Neural cell (in vitro differentiated cells): ENCODE results near the gene GMPPA. TPM values are rescaled to one million over a fixed set of nuclear protein-coding genes. Genes with fewer than 3 reads are reported as not detected.

Experiments used
- H2AFZ ChIP-seq: fragments of 200-600, 300-800 bp; sonication (generic), shearing (Covaris generic); 2 replicates; pipeline ENCODE4 v1.6.0; 2014; ENCODE audit warnings: low read depth, mild to moderate bottlenecking, antibody characterized with exemption, low read length, moderate library complexity
- H3F3A ChIP-seq: fragments of 200-600 bp; shearing (Covaris generic); 2 replicates; pipeline ENCODE4 v1.6.1; 2016; ENCODE audit warnings: mild to moderate bottlenecking, moderate library complexity, mixed read lengths, antibody characterized with exemption, low read length; ENCODE audit not compliant: insufficient read depth, poor library complexity, severe bottlenecking
- H3K27ac ChIP-seq: fragments of 200-600, 300-800 bp; sonication (generic), shearing (Covaris generic); 2 replicates; pipeline ENCODE4 v1.5.1; 2014; ENCODE audit warnings: mild to moderate bottlenecking, low read length, moderate library complexity
- H3K27me3 ChIP-seq: fragments of 300-800, 200-600 bp; sonication (generic), shearing (Covaris generic); 2 replicates; pipeline ENCODE4 v1.6.0; 2014; ENCODE audit warnings: mild to moderate bottlenecking, low read depth, low read length, moderate library complexity; ENCODE audit not compliant: insufficient read depth
- H3K36me3 ChIP-seq: fragments of 300-800, 200-600 bp; sonication (generic), shearing (Covaris generic); 2 replicates; pipeline ENCODE4 v1.5.1; 2014; ENCODE audit warnings: mild to moderate bottlenecking, antibody characterized with exemption, low read length, moderate library complexity; ENCODE audit not compliant: insufficient read depth
- H3K4me2 ChIP-seq: fragments of 300-800, 200-600 bp; sonication (generic), shearing (Covaris generic); 2 replicates; pipeline ENCODE4 v1.6.0; 2014; ENCODE audit warnings: mild to moderate bottlenecking, low read length
- H3K4me3 ChIP-seq: fragments of 300-800, 200-600 bp; sonication (generic), shearing (Covaris generic); 2 replicates; pipeline ENCODE4 v1.5.1; 2014; ENCODE audit warnings: mild to moderate bottlenecking, low read length, moderate library complexity
- H3K79me2 ChIP-seq: fragments of 200-600 bp; shearing (Covaris generic); replicated peaks from 2 replicates; pipeline ENCODE4 v1.6.0; 2014; ENCODE audit warnings: mild to moderate bottlenecking, low read length, moderate library complexity; ENCODE audit not compliant: insufficient read depth
- H3K9ac ChIP-seq: fragments of 300-800, 200-600 bp; sonication (generic), shearing (Covaris generic); 2 replicates; pipeline ENCODE4 v1.6.1; 2016; ENCODE audit warnings: mild to moderate bottlenecking, low read length, mixed read lengths
- H3K9me2 ChIP-seq: fragments of 200-600 bp; shearing (Covaris generic); 2 replicates; pipeline ENCODE4 v1.6.1; 2016; ENCODE audit warnings: mild to moderate bottlenecking, low read length, mixed read lengths; ENCODE audit not compliant: insufficient read depth
- H3K9me3 ChIP-seq: fragments of 200-600, 300-800 bp; sonication (generic), shearing (Covaris generic); 2 replicates; pipeline ENCODE4 v1.6.1; 2016; ENCODE audit warnings: mild to moderate bottlenecking, mixed run types, low read length, moderate library complexity, mixed read lengths
- H4K20me1 ChIP-seq: fragments of 200-600 bp; shearing (Covaris generic); 2 replicates; pipeline ENCODE4 v1.6.1; 2016; ENCODE audit warnings: mild to moderate bottlenecking, mixed run types; ENCODE audit not compliant: insufficient read depth
- EP300 ChIP-seq: fragments of 450-650 bp; conservative IDR thresholded peaks from 2 replicates; pipeline ENCODE4 v1.6.1; 2014; ENCODE audit warnings: antibody characterized with exemption, mild to moderate bottlenecking, moderate library complexity; ENCODE audit not compliant: poor library complexity, severe bottlenecking
- EZH2 ChIP-seq: fragments of 200-600, 300-800 bp; shearing (Covaris generic), sonication (generic); IDR thresholded peaks from 2 replicates; pipeline ENCODE4 v1.6.1; 2014; ENCODE audit warnings: antibody characterized with exemption, low read length, borderline replicate concordance, mild to moderate bottlenecking; ENCODE audit not compliant: insufficient read depth, poor library complexity, severe bottlenecking
- MXI1 ChIP-seq: fragments of 450-650 bp; conservative IDR thresholded peaks from 2 replicates; pipeline ENCODE4 v1.6.1; 2014; ENCODE audit warnings: antibody characterized with exemption, mild to moderate bottlenecking; ENCODE audit not compliant: poor library complexity, severe bottlenecking
- POLR2AphosphoS5 ChIP-seq: IDR thresholded peaks from 2 replicates; pipeline ENCODE4 v1.6.1; 2012
- RAD21 ChIP-seq: fragments of 450-650 bp; conservative IDR thresholded peaks from 2 replicates; pipeline ENCODE4 v1.6.1; 2014; ENCODE audit warnings: antibody characterized with exemption, mild to moderate bottlenecking, moderate library complexity
- SMC3 ChIP-seq: fragments of 450-650 bp; conservative IDR thresholded peaks from 2 replicates; pipeline ENCODE4 v1.6.1; 2014; ENCODE audit warnings: antibody characterized with exemption, mild to moderate bottlenecking, moderate library complexity; ENCODE audit not compliant: poor library complexity
- TAF1 ChIP-seq: IDR thresholded peaks from 2 replicates; pipeline ENCODE4 v1.6.1; 2012; ENCODE audit warnings: low read depth
- polyA plus RNA-seq: library from polyadenylated mRNA; depleted of rRNA; stranded (reverse); fragments of >200 nt; gene quantifications from 2 replicates; pipeline ENCODE4 v1.2.3, GENCODE V29; 2014
- TF ChIP-seq, protein P1 (sequence below): fragments of 450-650 bp; IDR thresholded peaks from 2 replicates; pipeline ENCODE4 v1.5.1; 2014; ENCODE audit warnings: antibody characterized with exemption, mild to moderate bottlenecking, moderate library complexity; ENCODE audit not compliant: poor library complexity, severe bottlenecking
- TF ChIP-seq, protein P2 (sequence below): IDR thresholded peaks from 2 replicates; pipeline ENCODE4 v1.6.1; 2012; ENCODE audit warnings: borderline replicate concordance

Gene GMPPA
- polyA plus RNA-seq, 1 donor from 2014 or later: 20.4 TPM

DNA sequence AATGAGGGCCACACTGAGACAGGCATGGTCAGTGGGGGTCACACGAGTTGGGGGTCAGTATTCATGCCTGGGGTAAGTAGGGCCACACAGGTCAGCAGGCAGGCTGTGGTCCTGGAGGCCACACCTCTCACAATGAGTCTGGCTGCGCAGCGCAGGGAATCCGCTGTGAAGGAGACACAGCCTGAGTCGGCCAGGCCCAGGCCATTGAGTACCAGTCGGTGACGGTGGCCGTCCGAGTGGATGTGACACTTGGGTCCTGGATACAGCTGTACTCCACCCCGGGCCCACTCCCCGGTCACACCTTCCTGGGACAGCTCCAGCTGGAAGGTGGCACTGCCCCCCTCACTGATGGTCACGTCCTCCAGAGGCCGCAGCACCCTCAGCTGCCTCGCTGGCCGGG, 55.7 kb downstream of the GMPPA start:
- H3K27ac ChIP-seq: no peak overlapping the region
- no peaks in the 10 kb centered on the region for H3K79me2 ChIP-seq
- H3K4me3 ChIP-seq: no peak overlapping the region
- TF ChIP-seq, protein P1, sequence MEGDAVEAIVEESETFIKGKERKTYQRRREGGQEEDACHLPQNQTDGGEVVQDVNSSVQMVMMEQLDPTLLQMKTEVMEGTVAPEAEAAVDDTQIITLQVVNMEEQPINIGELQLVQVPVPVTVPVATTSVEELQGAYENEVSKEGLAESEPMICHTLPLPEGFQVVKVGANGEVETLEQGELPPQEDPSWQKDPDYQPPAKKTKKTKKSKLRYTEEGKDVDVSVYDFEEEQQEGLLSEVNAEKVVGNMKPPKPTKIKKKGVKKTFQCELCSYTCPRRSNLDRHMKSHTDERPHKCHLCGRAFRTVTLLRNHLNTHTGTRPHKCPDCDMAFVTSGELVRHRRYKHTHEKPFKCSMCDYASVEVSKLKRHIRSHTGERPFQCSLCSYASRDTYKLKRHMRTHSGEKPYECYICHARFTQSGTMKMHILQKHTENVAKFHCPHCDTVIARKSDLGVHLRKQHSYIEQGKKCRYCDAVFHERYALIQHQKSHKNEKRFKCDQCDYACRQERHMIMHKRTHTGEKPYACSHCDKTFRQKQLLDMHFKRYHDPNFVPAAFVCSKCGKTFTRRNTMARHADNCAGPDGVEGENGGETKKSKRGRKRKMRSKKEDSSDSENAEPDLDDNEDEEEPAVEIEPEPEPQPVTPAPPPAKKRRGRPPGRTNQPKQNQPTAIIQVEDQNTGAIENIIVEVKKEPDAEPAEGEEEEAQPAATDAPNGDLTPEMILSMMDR: no peak
- TF ChIP-seq RAD21 (no peak), MXI1 (no peak), EP300 (no peak), POLR2AphosphoS5 (no peak), SMC3 (no peak), EZH2 (no peak), TAF1 (no peak)
- TF ChIP-seq, protein P2, sequence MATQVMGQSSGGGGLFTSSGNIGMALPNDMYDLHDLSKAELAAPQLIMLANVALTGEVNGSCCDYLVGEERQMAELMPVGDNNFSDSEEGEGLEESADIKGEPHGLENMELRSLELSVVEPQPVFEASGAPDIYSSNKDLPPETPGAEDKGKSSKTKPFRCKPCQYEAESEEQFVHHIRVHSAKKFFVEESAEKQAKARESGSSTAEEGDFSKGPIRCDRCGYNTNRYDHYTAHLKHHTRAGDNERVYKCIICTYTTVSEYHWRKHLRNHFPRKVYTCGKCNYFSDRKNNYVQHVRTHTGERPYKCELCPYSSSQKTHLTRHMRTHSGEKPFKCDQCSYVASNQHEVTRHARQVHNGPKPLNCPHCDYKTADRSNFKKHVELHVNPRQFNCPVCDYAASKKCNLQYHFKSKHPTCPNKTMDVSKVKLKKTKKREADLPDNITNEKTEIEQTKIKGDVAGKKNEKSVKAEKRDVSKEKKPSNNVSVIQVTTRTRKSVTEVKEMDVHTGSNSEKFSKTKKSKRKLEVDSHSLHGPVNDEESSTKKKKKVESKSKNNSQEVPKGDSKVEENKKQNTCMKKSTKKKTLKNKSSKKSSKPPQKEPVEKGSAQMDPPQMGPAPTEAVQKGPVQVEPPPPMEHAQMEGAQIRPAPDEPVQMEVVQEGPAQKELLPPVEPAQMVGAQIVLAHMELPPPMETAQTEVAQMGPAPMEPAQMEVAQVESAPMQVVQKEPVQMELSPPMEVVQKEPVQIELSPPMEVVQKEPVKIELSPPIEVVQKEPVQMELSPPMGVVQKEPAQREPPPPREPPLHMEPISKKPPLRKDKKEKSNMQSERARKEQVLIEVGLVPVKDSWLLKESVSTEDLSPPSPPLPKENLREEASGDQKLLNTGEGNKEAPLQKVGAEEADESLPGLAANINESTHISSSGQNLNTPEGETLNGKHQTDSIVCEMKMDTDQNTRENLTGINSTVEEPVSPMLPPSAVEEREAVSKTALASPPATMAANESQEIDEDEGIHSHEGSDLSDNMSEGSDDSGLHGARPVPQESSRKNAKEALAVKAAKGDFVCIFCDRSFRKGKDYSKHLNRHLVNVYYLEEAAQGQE: no peak
- peaks cover 3% of the 10 kb centered on the region for H3K27me3 ChIP-seq
- H4K20me1 ChIP-seq: no peaks in the 10 kb centered on the region
- no peaks in the 10 kb centered on the region for H3K36me3 ChIP-seq
- no peak overlapping the region for H2AFZ ChIP-seq
- no peaks in the 10 kb centered on the region for H3K9me2 ChIP-seq
- no peaks in the 10 kb centered on the region for H3F3A ChIP-seq
- H3K9me3 ChIP-seq: no peaks in the 10 kb centered on the region
- no peak overlapping the region for H3K4me2 ChIP-seq
- H3K9ac ChIP-seq: no peak overlapping the region

DNA sequence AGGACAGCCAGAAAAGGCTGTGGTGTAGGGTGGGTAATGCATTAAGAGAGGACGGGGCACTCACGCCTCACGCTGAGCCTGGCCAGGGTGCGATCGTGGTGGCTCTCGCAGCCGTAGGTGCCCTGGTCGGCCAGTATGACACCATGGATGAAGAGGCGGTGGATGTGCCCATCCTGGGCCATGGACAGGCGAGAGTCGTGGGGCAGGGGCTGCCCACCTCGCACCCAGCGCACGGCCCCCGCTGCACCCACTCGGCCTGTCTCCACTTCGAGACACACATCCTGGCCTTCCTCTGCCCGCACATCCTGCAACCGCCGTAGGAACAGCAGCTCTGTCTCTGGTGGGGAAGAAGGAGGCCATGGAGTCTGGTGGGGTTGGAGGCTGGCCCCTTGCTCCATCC, 57.3 kb downstream of the GMPPA start:
- TF ChIP-seq, protein P2: no peak
- TF ChIP-seq EP300 (no peak), TAF1 (no peak), SMC3 (no peak)
- TF ChIP-seq, protein P1: no peak
- peaks cover 3% of the 10 kb centered on the region for H3K27me3 ChIP-seq
- H2AFZ ChIP-seq: no peak overlapping the region
- H3F3A ChIP-seq: no peaks in the 10 kb centered on the region
- H3K79me2 ChIP-seq: no peaks in the 10 kb centered on the region
- H3K9ac ChIP-seq: no peak overlapping the region
- H3K9me2 ChIP-seq: no peaks in the 10 kb centered on the region
- no peak overlapping the region for H3K4me2 ChIP-seq
- H3K4me3 ChIP-seq: no peak overlapping the region
- no peak overlapping the region for H3K27ac ChIP-seq
- no peaks in the 10 kb centered on the region for H4K20me1 ChIP-seq
- H3K36me3 ChIP-seq: no peaks in the 10 kb centered on the region
- no peaks in the 10 kb centered on the region for H3K9me3 ChIP-seq
